Loucy (cell line): ENCODE data around the gene G6PC1.
"Not testable (repeated sequence)": the region's sequence is repeated elsewhere in the genome, so short reads cannot be mapped to it uniquely, and the experiment has no call there.

Source experiments
- H2AFZ ChIP-seq: fragments of 200-600 bp; sonication (generic); 2 replicates; pipeline ENCODE4 v1.6.0; 2016; ENCODE audit warnings: antibody characterized with exemption, mild to moderate bottlenecking, low read length, moderate library complexity
- H3F3A ChIP-seq: fragments of 200-600 bp; 2 replicates; pipeline ENCODE4 v1.6.0; 2016; ENCODE audit warnings: antibody characterized with exemption, low read depth, mild to moderate bottlenecking
- H3K27me3 ChIP-seq: fragments of 200-600 bp; sonication (generic); 2 replicates; pipeline ENCODE4 v1.6.1; 2014; ENCODE audit warnings: low read length, mild to moderate bottlenecking; ENCODE audit not compliant: insufficient read depth, poor library complexity, severe bottlenecking
- H3K36me3 ChIP-seq: fragments of 200-600 bp; sonication (generic); 2 replicates; pipeline ENCODE4 v1.6.1; 2016; ENCODE audit warnings: low read length; ENCODE audit not compliant: insufficient read depth
- H3K4me1 ChIP-seq: fragments of 200-600 bp; sonication (generic); 2 replicates; pipeline ENCODE4 v1.5.1; 2014; ENCODE audit warnings: low read length, mild to moderate bottlenecking; ENCODE audit not compliant: insufficient read depth, poor library complexity, severe bottlenecking
- H3K4me2 ChIP-seq: fragments of 200-600 bp; sonication (generic); 2 replicates; pipeline ENCODE4 v1.6.0; 2014; ENCODE audit warnings: antibody characterized with exemption, low read length, low read depth, mild to moderate bottlenecking; ENCODE audit not compliant: poor library complexity, severe bottlenecking
- H3K4me3 ChIP-seq: fragments of 200-600 bp; sonication (generic); 2 replicates; pipeline ENCODE4 v1.5.1; 2014; ENCODE audit warnings: low read length, mild to moderate bottlenecking, mixed read lengths; ENCODE audit not compliant: poor library complexity, severe bottlenecking
- H3K79me2 ChIP-seq: fragments of 200-600 bp; sonication (generic); 2 replicates; pipeline ENCODE4 v1.6.1; 2014; ENCODE audit warnings: low read length; ENCODE audit not compliant: insufficient read depth
- H3K9ac ChIP-seq: fragments of 200-600 bp; sonication (generic); 2 replicates; pipeline ENCODE4 v1.6.0; 2014; ENCODE audit warnings: mild to moderate bottlenecking, low read depth, low read length, moderate library complexity; ENCODE audit not compliant: poor library complexity, severe bottlenecking
- H3K9me2 ChIP-seq: fragments of 200-600 bp; sonication (generic); replicated peaks from 2 replicates; pipeline ENCODE4 v1.6.1; 2016; ENCODE audit warnings: low read depth, low read length, mixed read lengths
- H3K9me3 ChIP-seq: fragments of 200-600 bp; sonication (generic); 2 replicates; pipeline ENCODE4 v1.6.1; 2014; ENCODE audit warnings: mild to moderate bottlenecking, antibody characterized with exemption, low read length, low read depth; ENCODE audit not compliant: insufficient read depth
- H4K20me1 ChIP-seq: fragments of 200-600 bp; sonication (generic); 2 replicates; pipeline ENCODE4 v1.6.0; 2014; ENCODE audit warnings: antibody characterized with exemption, low read length, mild to moderate bottlenecking; ENCODE audit not compliant: insufficient read depth, poor library complexity, severe bottlenecking
- EZH2phosphoT487 ChIP-seq: fragments of 200-600 bp; IDR thresholded peaks from 2 replicates; pipeline ENCODE4 v1.6.1; 2018; ENCODE audit warnings: antibody characterized with exemption, mild to moderate bottlenecking, moderate library complexity, borderline replicate concordance
- TF ChIP-seq, protein P1 (sequence below): fragments of 200-600 bp; sonication (generic); conservative IDR thresholded peaks from 2 replicates; pipeline ENCODE4 v1.5.1; 2014; ENCODE audit warnings: mild to moderate bottlenecking, antibody characterized with exemption, low read length

Gene G6PC1

DNA sequence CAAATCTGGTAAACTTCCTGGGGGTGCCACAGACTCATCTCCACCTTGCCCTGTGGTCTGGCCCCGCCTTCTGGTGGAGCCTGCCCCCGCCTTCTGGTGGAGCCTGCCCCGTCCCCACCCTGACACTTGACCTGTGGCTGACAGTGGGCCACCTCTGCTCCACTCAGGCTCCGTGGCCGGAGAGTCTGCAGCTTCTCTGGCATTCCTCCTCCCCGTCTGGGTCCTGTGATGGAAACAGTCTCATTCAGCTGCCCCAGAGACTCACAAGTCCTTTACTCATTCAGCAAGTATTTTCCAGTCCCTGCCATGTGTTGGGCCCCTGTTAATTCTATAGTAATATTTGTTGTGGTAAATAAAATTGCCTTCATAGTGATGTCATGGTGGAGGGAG lies 21.0 kb upstream of the G6PC1 start:
- no peaks in the 10 kb centered on the region for H3K9me2 ChIP-seq
- no peaks in the 10 kb centered on the region for H3K9me3 ChIP-seq
- no peak overlapping the region for H2AFZ ChIP-seq
- TF ChIP-seq, protein P1, sequence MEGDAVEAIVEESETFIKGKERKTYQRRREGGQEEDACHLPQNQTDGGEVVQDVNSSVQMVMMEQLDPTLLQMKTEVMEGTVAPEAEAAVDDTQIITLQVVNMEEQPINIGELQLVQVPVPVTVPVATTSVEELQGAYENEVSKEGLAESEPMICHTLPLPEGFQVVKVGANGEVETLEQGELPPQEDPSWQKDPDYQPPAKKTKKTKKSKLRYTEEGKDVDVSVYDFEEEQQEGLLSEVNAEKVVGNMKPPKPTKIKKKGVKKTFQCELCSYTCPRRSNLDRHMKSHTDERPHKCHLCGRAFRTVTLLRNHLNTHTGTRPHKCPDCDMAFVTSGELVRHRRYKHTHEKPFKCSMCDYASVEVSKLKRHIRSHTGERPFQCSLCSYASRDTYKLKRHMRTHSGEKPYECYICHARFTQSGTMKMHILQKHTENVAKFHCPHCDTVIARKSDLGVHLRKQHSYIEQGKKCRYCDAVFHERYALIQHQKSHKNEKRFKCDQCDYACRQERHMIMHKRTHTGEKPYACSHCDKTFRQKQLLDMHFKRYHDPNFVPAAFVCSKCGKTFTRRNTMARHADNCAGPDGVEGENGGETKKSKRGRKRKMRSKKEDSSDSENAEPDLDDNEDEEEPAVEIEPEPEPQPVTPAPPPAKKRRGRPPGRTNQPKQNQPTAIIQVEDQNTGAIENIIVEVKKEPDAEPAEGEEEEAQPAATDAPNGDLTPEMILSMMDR: no peak
- no peak for TF ChIP-seq EZH2phosphoT487
- no peaks in the 10 kb centered on the region for H3K4me1 ChIP-seq
- H3K27me3 ChIP-seq: no peaks in the 10 kb centered on the region
- no peaks in the 10 kb centered on the region for H3F3A ChIP-seq
- H3K4me2 ChIP-seq: no peak overlapping the region
- no peak overlapping the region for H3K9ac ChIP-seq
- H3K79me2 ChIP-seq: no peaks in the 10 kb centered on the region
- no peaks in the 10 kb centered on the region for H3K36me3 ChIP-seq
- no peaks in the 10 kb centered on the region for H4K20me1 ChIP-seq
- H3K4me3 ChIP-seq: no peak overlapping the region

DNA sequence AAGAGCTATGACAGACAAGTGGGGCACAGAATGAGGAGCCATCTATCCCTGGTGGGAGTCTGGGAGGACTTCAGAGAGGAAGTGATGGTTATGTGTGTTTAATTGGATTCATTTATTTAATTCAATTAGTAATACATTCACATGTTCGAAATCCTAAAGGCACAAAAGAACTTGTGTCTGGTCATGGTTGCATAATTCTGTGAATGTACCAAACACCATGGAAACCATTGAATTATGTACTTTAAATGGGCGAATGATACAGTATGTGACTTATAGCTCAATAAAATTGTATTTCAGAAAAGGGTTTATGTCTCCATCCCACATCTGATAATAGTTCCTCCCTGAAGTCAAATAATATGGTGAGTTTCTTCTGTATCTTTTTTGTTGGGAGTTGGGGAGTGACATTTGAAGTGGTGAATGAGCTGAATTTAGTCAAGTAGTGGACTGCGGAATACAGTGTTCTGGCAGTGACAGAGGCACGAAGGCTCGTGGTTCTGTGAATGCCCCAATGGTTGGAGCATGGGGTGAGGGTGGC lies 19.8 kb upstream of the G6PC1 start:
- Histone ChIP-seq H3K4me2 (no peak overlapping the region), H3K9me3 (no peaks in the 10 kb centered on the region), H3K9me2 (no peaks in the 10 kb centered on the region), H3K27me3 (no peaks in the 10 kb centered on the region), H3K9ac (no peak overlapping the region), H4K20me1 (no peaks in the 10 kb centered on the region), H2AFZ (no peak overlapping the region), H3F3A (no peaks in the 10 kb centered on the region), H3K4me3 (no peak overlapping the region), H3K4me1 (no peaks in the 10 kb centered on the region), H3K79me2 (no peaks in the 10 kb centered on the region), H3K36me3 (no peaks in the 10 kb centered on the region)
- no peak for TF ChIP-seq EZH2phosphoT487
- TF ChIP-seq, protein P1: no peak

DNA sequence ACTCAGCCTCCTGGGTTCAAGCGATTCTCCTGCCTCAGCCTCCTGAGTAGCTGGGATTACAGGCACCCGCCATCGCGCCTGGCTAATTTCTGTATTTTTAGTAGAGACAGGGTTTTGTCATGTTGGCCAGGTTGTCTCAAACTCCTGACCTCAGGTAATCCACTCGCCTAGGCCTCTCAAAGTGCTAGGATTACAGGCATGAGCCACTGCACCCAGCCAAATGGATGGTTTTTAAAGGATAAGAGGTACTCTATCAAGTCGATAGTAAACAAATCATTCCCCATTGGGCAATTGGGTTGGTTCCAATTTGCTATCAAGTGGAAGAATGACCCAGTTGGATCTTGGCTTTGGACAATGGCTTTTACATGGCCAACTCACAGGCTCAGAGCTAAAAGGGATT lies 18.9 kb upstream of the G6PC1 start:
- not testable (repeated sequence) for H3K36me3 ChIP-seq, H2AFZ ChIP-seq, H3F3A ChIP-seq, H3K79me2 ChIP-seq, H3K27me3 ChIP-seq, H3K9ac ChIP-seq, H3K4me3 ChIP-seq, H4K20me1 ChIP-seq, H3K4me2 ChIP-seq, H3K9me3 ChIP-seq, H3K4me1 ChIP-seq, H3K9me2 ChIP-seq

GRCh38 chr17:42882166-42882565 lies 18.4 kb upstream of the G6PC1 start:
- Histone ChIP-seq H3K4me1 (no peaks in the 10 kb centered on the region), H3K4me2 (no peak overlapping the region), H3K9me3 (no peaks in the 10 kb centered on the region), H3K9ac (no peak overlapping the region), H3K36me3 (no peaks in the 10 kb centered on the region), H3K79me2 (no peaks in the 10 kb centered on the region), H4K20me1 (no peaks in the 10 kb centered on the region), H3F3A (no peaks in the 10 kb centered on the region), H2AFZ (no peak overlapping the region), H3K27me3 (no peaks in the 10 kb centered on the region), H3K4me3 (no peak overlapping the region), H3K9me2 (no peaks in the 10 kb centered on the region)
- no peak for TF ChIP-seq EZH2phosphoT487
- TF ChIP-seq, protein P1: no peak
